Nephron (organoid): Measurements from ENCODE around the gene SLC25A48.

ENCODE experiments used
- H3K27ac Mint-ChIP-seq, 3 experiments: 2 replicates each; pipeline ENCODE4 v1.8.0; 2020; ENCODE audit warnings: mixed read lengths in 3 of 3, mild to moderate bottlenecking in 2 of 3, moderate library complexity in 1 of 3
- H3K27me3 Mint-ChIP-seq: 2 replicates; pipeline ENCODE4 v1.8.0; 2021; ENCODE audit warnings: low read depth, mild to moderate bottlenecking, moderate library complexity, mixed read lengths
- H3K36me3 Mint-ChIP-seq: 2 replicates; pipeline ENCODE4 v1.8.0; 2020; ENCODE audit warnings: low read depth, mixed read lengths
- H3K4me1 Mint-ChIP-seq: 2 replicates; pipeline ENCODE4 v1.8.0; 2020; ENCODE audit warnings: mixed read lengths
- H3K4me3 Mint-ChIP-seq, 3 experiments: 2 replicates each; pipeline ENCODE4 v1.8.0; 2020; ENCODE audit warnings: mild to moderate bottlenecking in 3 of 3, mixed read lengths in 3 of 3, moderate library complexity in 2 of 3
- H3K9me3 Mint-ChIP-seq: 2 replicates; pipeline ENCODE4 v1.8.0; 2020; ENCODE audit warnings: mixed read lengths
- TF ChIP-seq, protein P1 (sequence below), 3 experiments: fragments of 200-600 bp; sonication (generic); IDR thresholded peaks; one replicate each; pipeline ENCODE4 v1.5.0; 2021; ENCODE audit warnings: antibody characterized with exemption in 3 of 3; ENCODE audit not compliant: unreplicated experiment in 3 of 3

SLC25A48 gene

DNA sequence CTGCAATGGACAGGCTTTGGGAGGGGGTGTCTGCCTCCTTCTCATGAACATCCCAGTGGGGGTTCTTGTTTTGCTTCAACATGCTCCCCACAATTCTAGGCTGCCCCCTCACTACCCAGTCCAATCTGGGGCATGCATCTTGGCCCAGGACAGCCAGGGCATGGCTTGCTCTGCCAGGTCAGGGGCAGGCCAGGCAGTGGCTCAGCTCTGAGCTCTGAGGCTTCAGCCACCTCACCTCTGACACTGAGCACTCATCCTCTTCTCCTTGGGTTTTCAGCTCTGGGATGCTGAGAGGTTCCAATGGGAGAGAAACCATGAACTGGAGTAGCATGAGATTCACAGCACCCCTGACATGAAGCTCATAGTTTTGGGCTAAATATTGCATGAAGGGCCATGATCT is 11.8 kb downstream of the SLC25A48 start:
- Mint-ChIP-seq H3K27ac (no peak overlapping the region), H3K36me3 (no peaks in the 10 kb centered on the region), H3K27me3 (peaks cover 30% of the 10 kb centered on the region), H3K9me3 (no peaks in the 10 kb centered on the region), H3K4me1 (no peaks in the 10 kb centered on the region), H3K4me3 (no peak overlapping the region)
- TF ChIP-seq, protein P1, sequence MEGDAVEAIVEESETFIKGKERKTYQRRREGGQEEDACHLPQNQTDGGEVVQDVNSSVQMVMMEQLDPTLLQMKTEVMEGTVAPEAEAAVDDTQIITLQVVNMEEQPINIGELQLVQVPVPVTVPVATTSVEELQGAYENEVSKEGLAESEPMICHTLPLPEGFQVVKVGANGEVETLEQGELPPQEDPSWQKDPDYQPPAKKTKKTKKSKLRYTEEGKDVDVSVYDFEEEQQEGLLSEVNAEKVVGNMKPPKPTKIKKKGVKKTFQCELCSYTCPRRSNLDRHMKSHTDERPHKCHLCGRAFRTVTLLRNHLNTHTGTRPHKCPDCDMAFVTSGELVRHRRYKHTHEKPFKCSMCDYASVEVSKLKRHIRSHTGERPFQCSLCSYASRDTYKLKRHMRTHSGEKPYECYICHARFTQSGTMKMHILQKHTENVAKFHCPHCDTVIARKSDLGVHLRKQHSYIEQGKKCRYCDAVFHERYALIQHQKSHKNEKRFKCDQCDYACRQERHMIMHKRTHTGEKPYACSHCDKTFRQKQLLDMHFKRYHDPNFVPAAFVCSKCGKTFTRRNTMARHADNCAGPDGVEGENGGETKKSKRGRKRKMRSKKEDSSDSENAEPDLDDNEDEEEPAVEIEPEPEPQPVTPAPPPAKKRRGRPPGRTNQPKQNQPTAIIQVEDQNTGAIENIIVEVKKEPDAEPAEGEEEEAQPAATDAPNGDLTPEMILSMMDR (IDR thresholded peaks at IDR 0.05; ENCODE audit: unreplicated experiment in 3 of 3), result no peak

DNA sequence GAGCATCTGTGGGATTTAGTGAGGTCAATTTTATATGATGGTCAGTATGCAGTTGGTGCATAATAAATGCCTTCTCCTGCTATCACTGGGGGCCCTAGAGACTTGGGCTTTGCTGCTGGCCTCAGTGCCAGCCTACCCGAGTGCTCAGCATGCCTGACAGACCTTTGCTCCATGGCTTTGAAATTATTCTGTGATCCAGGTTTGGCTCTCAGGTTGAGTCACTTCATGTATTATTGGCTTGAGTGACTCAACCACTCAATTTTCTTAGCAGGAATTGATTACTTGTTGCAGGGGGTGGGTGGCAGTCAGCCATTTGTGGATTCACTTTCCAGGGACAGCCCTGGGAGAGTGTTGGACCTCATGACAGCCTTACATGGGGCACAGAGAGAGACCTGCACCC is 13.5 kb downstream of the SLC25A48 start:
- TF ChIP-seq, protein P1 (IDR thresholded peaks at IDR 0.05; ENCODE audit: unreplicated experiment in 3 of 3), result no peak
- Mint-ChIP-seq H3K27me3 (peaks cover 18% of the 10 kb centered on the region), H3K27ac (no peak overlapping the region), H3K9me3 (peaks cover 3% of the 10 kb centered on the region), H3K4me3 (no peak overlapping the region), H3K36me3 (no peaks in the 10 kb centered on the region), H3K4me1 (no peaks in the 10 kb centered on the region)

DNA sequence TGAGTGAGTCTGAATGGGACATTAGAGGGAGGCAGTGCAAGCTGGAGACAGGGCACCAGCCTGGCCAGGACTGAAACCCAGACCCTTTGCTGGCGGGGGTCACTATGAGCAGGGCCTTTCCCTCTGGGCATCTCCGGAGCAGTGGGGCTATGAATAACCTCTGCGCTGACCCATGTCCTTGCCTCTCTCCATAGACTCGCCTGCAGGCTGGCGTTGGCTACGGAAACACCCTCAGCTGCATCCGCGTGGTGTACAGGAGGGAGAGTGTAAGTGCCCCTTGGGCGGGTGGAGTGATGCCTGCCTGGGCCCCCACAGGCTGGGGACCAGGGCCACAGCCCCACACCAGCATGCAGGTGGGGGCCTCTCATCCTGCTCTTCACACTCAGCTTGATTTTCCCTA is 15.8 kb downstream of the SLC25A48 start:
- peaks cover 16% of the 10 kb centered on the region for H3K9me3 Mint-ChIP-seq
- no peaks in the 10 kb centered on the region for H3K4me1 Mint-ChIP-seq
- H3K36me3 Mint-ChIP-seq, result peaks cover 4% of the 10 kb centered on the region
- peaks cover 3% of the 10 kb centered on the region for H3K27me3 Mint-ChIP-seq
- TF ChIP-seq, protein P1 (IDR thresholded peaks at IDR 0.05; ENCODE audit: unreplicated experiment in 3 of 3), result no peak
- no peak overlapping the region for H3K4me3 Mint-ChIP-seq
- H3K27ac Mint-ChIP-seq, result no peak overlapping the region

DNA sequence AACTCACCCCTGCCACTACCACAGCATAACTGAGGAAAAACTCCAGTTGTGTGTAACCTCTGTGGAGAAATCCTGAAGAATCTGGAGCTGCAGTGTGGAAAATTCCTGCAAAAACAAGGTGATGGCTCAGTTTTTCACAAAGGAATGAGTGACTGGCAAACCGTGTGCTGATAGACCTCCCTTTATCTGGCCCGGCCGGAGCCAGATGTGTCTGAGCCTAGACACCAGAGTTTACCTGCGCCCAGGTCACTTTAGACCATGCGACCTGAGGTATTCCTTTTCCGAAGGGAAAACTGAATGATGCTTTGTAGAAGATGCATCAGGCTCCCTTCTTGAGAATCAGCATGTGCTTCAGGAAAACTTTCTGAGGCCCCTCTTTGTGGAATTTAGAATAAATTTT is 16.2 kb downstream of the SLC25A48 start:
- peaks cover 4% of the 10 kb centered on the region for H3K36me3 Mint-ChIP-seq
- H3K9me3 Mint-ChIP-seq, result peaks cover 16% of the 10 kb centered on the region
- H3K4me1 Mint-ChIP-seq, result no peaks in the 10 kb centered on the region
- H3K27ac Mint-ChIP-seq, result no peak overlapping the region
- H3K4me3 Mint-ChIP-seq, result no peak overlapping the region
- no peaks in the 10 kb centered on the region for H3K27me3 Mint-ChIP-seq
- TF ChIP-seq, protein P1 (IDR thresholded peaks at IDR 0.05; ENCODE audit: unreplicated experiment in 3 of 3), result no peak

DNA sequence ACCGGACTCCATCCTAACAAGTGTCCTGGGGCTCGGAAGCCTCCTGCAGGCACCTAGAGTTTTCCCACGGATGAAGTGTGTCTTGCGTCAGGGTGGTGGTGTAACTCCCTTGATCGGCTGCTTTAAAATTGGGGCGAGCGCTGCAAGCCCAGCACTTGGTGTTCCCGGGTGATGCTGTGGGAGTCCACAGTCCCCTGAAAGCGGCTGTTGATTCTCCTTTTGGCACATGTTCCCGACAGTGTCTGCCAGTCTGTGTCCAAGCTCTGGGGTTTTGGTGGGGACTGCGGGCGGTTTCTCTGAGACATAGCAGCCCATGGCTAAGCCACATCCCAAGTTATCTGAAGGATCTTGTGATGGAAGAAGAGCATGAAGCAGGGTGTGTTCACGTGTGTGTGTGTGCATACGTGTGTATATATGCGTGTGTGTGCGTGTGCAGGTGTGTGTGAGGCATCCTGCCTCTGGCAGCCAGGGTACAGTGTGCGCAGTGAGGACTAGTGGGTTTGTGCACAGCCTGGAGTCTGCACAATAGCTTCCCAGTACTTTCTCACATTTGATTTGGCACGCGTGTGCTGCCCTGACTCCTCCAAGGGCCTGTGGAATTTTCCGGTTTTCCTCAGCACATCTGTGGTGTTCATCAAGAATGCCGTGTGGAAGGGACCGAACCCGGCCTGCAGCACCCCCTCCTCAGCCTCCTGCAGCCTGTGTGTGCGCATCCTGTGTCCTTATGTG is 16.9 kb downstream of the SLC25A48 start:
- TF ChIP-seq, protein P1 (IDR thresholded peaks at IDR 0.05; ENCODE audit: unreplicated experiment in 3 of 3), result no peak
- H3K4me1 Mint-ChIP-seq, result no peaks in the 10 kb centered on the region
- no peak overlapping the region for H3K4me3 Mint-ChIP-seq
- H3K9me3 Mint-ChIP-seq, result peaks cover 16% of the 10 kb centered on the region
- peaks cover 4% of the 10 kb centered on the region for H3K36me3 Mint-ChIP-seq
- peaks cover 5% of the 10 kb centered on the region for H3K27me3 Mint-ChIP-seq
- no peak overlapping the region for H3K27ac Mint-ChIP-seq
